GM23338 (cell line): ENCODE data around the gene FRMD3. TPM values are rescaled to one million over a fixed set of nuclear protein-coding genes. Genes with fewer than 3 reads are reported as not detected.

Experiments used
- ATAC-seq: fragments of 200-7000 bp; cut with Tn5 transposase; 3 replicates; pipeline ENCODE4 v1.9.1; 2020
- DNase-seq: peaks from one replicate; pipeline ENCODE4 v3.0.0-alpha.2; 2015; ENCODE audit warnings: low spot score
- H2AFZ ChIP-seq: fragments of 200-600 bp; sonication (generic); 2 replicates; pipeline ENCODE4 v1.8.0; 2016; ENCODE audit warnings: antibody characterized with exemption, mild to moderate bottlenecking, moderate library complexity
- H3F3A ChIP-seq: fragments of 200-600 bp; sonication (generic); replicated peaks from 2 replicates; pipeline ENCODE4 v1.8.0; 2017; ENCODE audit warnings: antibody characterized with exemption, mixed run types, low read depth
- H3K27ac ChIP-seq: fragments of 200-600 bp; sonication (generic); 2 replicates; pipeline ENCODE4 v1.6.1; 2016; ENCODE audit warnings: low read depth
- H3K27me3 ChIP-seq: fragments of 200-600 bp; sonication (generic); 2 replicates; pipeline ENCODE4 v1.8.0; 2016; ENCODE audit warnings: mild to moderate bottlenecking, mixed run types, moderate library complexity; ENCODE audit not compliant: insufficient read depth
- H3K36me3 ChIP-seq: fragments of 200-600 bp; sonication (generic); 2 replicates; pipeline ENCODE4 v1.8.0; 2016; ENCODE audit warnings: mild to moderate bottlenecking; ENCODE audit not compliant: insufficient read depth
- H3K4me1 ChIP-seq: fragments of 200-600 bp; sonication (generic); 2 replicates; pipeline ENCODE4 v1.8.0; 2016; ENCODE audit warnings: mild to moderate bottlenecking, moderate library complexity; ENCODE audit not compliant: insufficient read depth
- H3K4me2 ChIP-seq: fragments of 200-600 bp; sonication (generic); 2 replicates; pipeline ENCODE4 v1.7.1; 2017; ENCODE audit warnings: mixed run types
- H3K4me3 ChIP-seq: fragments of 200-600 bp; sonication (generic); 2 replicates; pipeline ENCODE4 v1.6.1; 2016; ENCODE audit warnings: mixed run types
- H3K79me2 ChIP-seq: fragments of 200-600 bp; sonication (generic); replicated peaks from 2 replicates; pipeline ENCODE4 v1.8.0; 2017; ENCODE audit warnings: mild to moderate bottlenecking; ENCODE audit not compliant: insufficient read depth
- H3K9me2 ChIP-seq: fragments of 200-600 bp; sonication (generic); 2 replicates; pipeline ENCODE4 v1.8.0; 2017; ENCODE audit not compliant: insufficient read depth
- H4K20me1 ChIP-seq: fragments of 200-600 bp; sonication (generic); replicated peaks from 2 replicates; pipeline ENCODE4 v1.8.0; 2017; ENCODE audit warnings: mild to moderate bottlenecking; ENCODE audit not compliant: insufficient read depth
- H3K27ac Mint-ChIP-seq: 2 replicates; pipeline ENCODE4 v1.8.0; 2020; ENCODE audit warnings: inconsistent platforms, mild to moderate bottlenecking, moderate library complexity, mixed read lengths
- H3K27me3 Mint-ChIP-seq: 3 replicates; pipeline ENCODE4 v1.8.0; 2022; ENCODE audit warnings: low read depth, mild to moderate bottlenecking, moderate library complexity, mixed read lengths, inconsistent platforms; ENCODE audit not compliant: insufficient read depth, poor library complexity
- H3K36me3 Mint-ChIP-seq: 3 replicates; pipeline ENCODE4 v1.8.0; 2021; ENCODE audit warnings: low read depth, mild to moderate bottlenecking, inconsistent platforms, moderate library complexity, mixed read lengths
- H3K4me1 Mint-ChIP-seq: 3 replicates; pipeline ENCODE4 v1.8.0; 2020; ENCODE audit warnings: mild to moderate bottlenecking, inconsistent platforms, mixed read lengths
- H3K4me3 Mint-ChIP-seq: 3 replicates; pipeline ENCODE4 v1.8.0; 2021; ENCODE audit warnings: moderate library complexity, mild to moderate bottlenecking, inconsistent platforms, mixed read lengths
- H3K9me3 Mint-ChIP-seq: 3 replicates; pipeline ENCODE4 v1.8.0; 2020; ENCODE audit warnings: moderate library complexity, mild to moderate bottlenecking, inconsistent platforms, mixed read lengths
- CREB1 ChIP-seq: fragments of 250-450 bp; sonication (Bioruptor Pico); IDR thresholded peaks from 2 replicates; pipeline ENCODE4 v1.5.0; 2020; ENCODE audit warnings: low read depth, mild to moderate bottlenecking, moderate library complexity
- CTCF ChIP-seq, 2 experiments: fragments of 200-600 bp in 1 of 2; sonication (generic) in 1 of 2; conservative IDR thresholded peaks; 2 replicates each; pipeline versions ENCODE4 v1.5.1 to v1.6.1; 2016 to 2017; ENCODE audit warnings: antibody characterized with exemption in 2 of 2, low read depth in 2 of 2, mild to moderate bottlenecking in 2 of 2, moderate library complexity in 1 of 2
- ETS1 ChIP-seq: IDR thresholded peaks from 2 replicates; pipeline ENCODE4 v1.6.1; 2016; ENCODE audit warnings: antibody characterized with exemption
- EZH2phosphoT487 ChIP-seq: fragments of 200-600 bp; sonication (generic); IDR thresholded peaks from one replicate; pipeline ENCODE4 v1.8.1; 2018; ENCODE audit warnings: antibody characterized with exemption; ENCODE audit not compliant: unreplicated experiment
- ZNF114 ChIP-seq: fragments of 250-450 bp; sonication (Bioruptor Pico); IDR thresholded peaks from 2 replicates; pipeline ENCODE4 v1.5.0; 2020; ENCODE audit warnings: mild to moderate bottlenecking, moderate library complexity
- ZNF462 ChIP-seq: fragments of 250-450 bp; sonication (Bioruptor Pico); IDR thresholded peaks from 2 replicates; pipeline ENCODE4 v1.5.0; 2020; ENCODE audit warnings: mild to moderate bottlenecking, moderate library complexity
- polyA plus RNA-seq: library from polyadenylated mRNA; unstranded; fragments of >200 nt; fragmentation: Nextera tagmentation; extraction: Ambion mirVana; gene quantifications from 2 replicates; pipeline ENCODE4 v1.2.1, GENCODE V29; 2016
- total RNA-seq: library from RNA; depleted of rRNA; stranded (reverse); fragments of >200 nt; shearing (Covaris generic); gene quantifications from 2 replicates; pipeline ENCODE4 v1.2.3, GENCODE V29; 2014

FRMD3 gene
- total and polyA plus RNA-seq, 2 experiments from 2014 or later = 0.47 to 1.2 TPM

GRCh38 chr9:83511051-83511450 is 27.1 kb downstream of the FRMD3 start (continued):
- TF ChIP-seq CTCF (conservative IDR thresholded peaks at IDR 0.05; ENCODE audit: low read depth in 2 of 2) (no peak), EZH2phosphoT487 (no peak), CREB1 (no peak), ETS1 (no peak)

- peaks cover 4% of the 10 kb centered on the region; the same call in 1 of the 2 replicates for H3K9me2 ChIP-seq
- Mint-ChIP-seq H3K9me3 (no peaks in the 10 kb centered on the region), H3K36me3 (no peaks in the 10 kb centered on the region), H3K27ac (no peak overlapping the region), H3K27me3 (no peaks in the 10 kb centered on the region), H3K4me3 (no peak overlapping the region), H3K4me1 (peaks cover 3% of the 10 kb centered on the region; the same call in 2 of the 3 replicates)
- TF ChIP-seq ZNF114 (CRISPR knock-in tag) = no peak
- no peak for TF ChIP-seq CREB1
- TF ChIP-seq EZH2phosphoT487 = no peak
- no peak for TF ChIP-seq ZNF462 (CRISPR knock-in tag)
- no peak overlapping the region for H3K27ac ChIP-seq
- H3K79me2 ChIP-seq = no peaks in the 10 kb centered on the region
- no peaks in the 10 kb centered on the region for H3K36me3 ChIP-seq
- no peak overlapping the region for H3K4me3 ChIP-seq
- no peak overlapping the region for H2AFZ ChIP-seq
- ATAC-seq (peak; percentile 32; the same call in 1 of the 3 replicates), DNase-seq (peak; percentile 40)
- peak overlapping the region; percentile 8; the same call in 1 of the 2 replicates for H3K4me2 ChIP-seq
- no peaks in the 10 kb centered on the region for H3K4me1 ChIP-seq
- no peaks in the 10 kb centered on the region for H3K27me3 ChIP-seq
- H4K20me1 ChIP-seq = no peaks in the 10 kb centered on the region
- H3F3A ChIP-seq = no peaks in the 10 kb centered on the region
These were observed 28.8 kb downstream of the FRMD3 start for GRCh38 chr9:83509402-83509801.
